ENCODE data around the gene ZNF225.

ZNF225 gene

DNA sequence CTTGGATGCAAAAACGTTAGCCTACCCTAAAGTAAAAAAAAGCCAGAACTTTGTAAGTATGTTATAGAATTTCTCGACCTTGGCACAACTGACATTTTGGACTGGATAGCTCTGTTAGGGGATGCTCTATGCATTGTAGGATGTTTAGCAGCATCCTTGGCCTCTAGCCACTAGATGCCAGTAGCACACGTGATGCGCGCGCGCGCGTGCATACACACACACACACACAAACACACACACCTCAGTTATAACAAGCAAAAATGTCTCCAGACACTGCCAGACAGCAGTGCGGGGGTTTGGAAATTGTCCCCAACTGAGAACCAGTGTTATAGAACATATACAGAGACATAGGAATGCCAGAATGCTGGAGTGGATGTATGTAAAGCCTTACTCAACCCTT is 68.9 kb downstream of the ZNF225 start:
- H3K4me3 ChIP-seq (replicated peaks; ENCODE audit: low read depth, low read length) = no peak overlapping the region
- no peak for TF ChIP-seq CTCF (IDR thresholded peaks at IDR 0.05; ENCODE audit: low read depth, low read length, missing control alignments)
- no peak for DNase-seq (ENCODE audit: extremely low read depth, low read depth)

Data from HFF-Myc (cell line).